Stimulated activated CD8-positive, alpha-beta memory T cell treated with anti-CD3 and anti-CD28 coated beads, Interleukin-12 subunit alpha, Interleukin-12 subunit beta, amount 100 ng/mL, for 4 hours (primary cell): ENCODE results near the gene KRT86.
"Not testable (repeated sequence)": the region's sequence is repeated elsewhere in the genome, so short reads cannot be mapped to it uniquely, and the experiment has no call there.

Experiments
- DNase-seq: peaks from one replicate; pipeline ENCODE4 v3.0.0-alpha.2; 2020; ENCODE audit warnings: low read depth

Gene KRT86

GRCh38 chr12:52238916-52239646 lies 35.4 kb upstream of the KRT86 start:
- no peak for DNase-seq

GRCh38 chr12:52239767-52240166 lies 34.7 kb upstream of the KRT86 start:
- no peak for DNase-seq

GRCh38 chr12:52240247-52240646 lies 34.2 kb upstream of the KRT86 start:
- DNase-seq: not testable (repeated sequence)

- DNase-seq: no peak
Measured at GRCh38 chr12:52241205-52241842, 33.1 kb upstream of the KRT86 start.

- DNase-seq: no peak
Measured at GRCh38 chr12:52242442-52243258, 31.8 kb upstream of the KRT86 start.

GRCh38 chr12:52243259-52243855 lies 31.1 kb upstream of the KRT86 start:
- no peak for DNase-seq

GRCh38 chr12:52243856-52244614 lies 30.4 kb upstream of the KRT86 start:
- DNase-seq: peak; percentile 34

GRCh38 chr12:52244615-52244994 lies 29.8 kb upstream of the KRT86 start:
- no peak for DNase-seq

- DNase-seq: no peak
Measured at GRCh38 chr12:52245259-52245961, 29.0 kb upstream of the KRT86 start.

- DNase-seq: no peak
Measured at GRCh38 chr12:52245962-52246569, 28.4 kb upstream of the KRT86 start.

GRCh38 chr12:52246720-52247621 lies 27.5 kb upstream of the KRT86 start:
- DNase-seq: no peak

GRCh38 chr12:52247622-52248540 lies 26.6 kb upstream of the KRT86 start:
- DNase-seq: no peak

GRCh38 chr12:52248541-52249461 lies 25.6 kb upstream of the KRT86 start:
- DNase-seq: no peak

GRCh38 chr12:52249511-52250047 lies 24.9 kb upstream of the KRT86 start:
- no peak for DNase-seq

- no peak for DNase-seq
Measured at GRCh38 chr12:52250048-52250990, 24.1 kb upstream of the KRT86 start.
